Kidney (tissue), 14 donors: ENCODE results near the gene KLK12. TPM values are rescaled to one million over a fixed set of nuclear protein-coding genes. Genes with fewer than 3 reads are reported as not detected.

ENCODE experiments used
- DNase-seq, 5 donors: peaks; one replicate each; pipeline ENCODE4 v3.0.0-alpha.2; 2013 to 2020
- FAIRE-seq: peaks from 2 replicates; lab custom pipeline; 2012; peaks lifted over from hg19 to GRCh38; lab: Jason Lieb, UNC
- H3K27ac ChIP-seq, 2 donors: one replicate each; pipeline ENCODE4 v1.7.0; 2013; ENCODE audit warnings: low read depth in 2 of 2, low read length in 2 of 2, inconsistent platforms in 1 of 2
- H3K27me3 ChIP-seq: one replicate; pipeline ENCODE4 v1.7.1; 2013; ENCODE audit warnings: low read length, inconsistent platforms; ENCODE audit not compliant: control insufficient read depth, insufficient read depth
- H3K36me3 ChIP-seq, 3 donors: one replicate each; pipeline versions ENCODE4 v1.7.0 to v1.7.1; 2013; ENCODE audit warnings: low read length in 3 of 3, control low read depth in 1 of 3, inconsistent platforms in 1 of 3; ENCODE audit not compliant: insufficient read depth in 3 of 3, control insufficient read depth in 2 of 3
- H3K4me1 ChIP-seq, 3 donors: one replicate each; pipeline versions ENCODE4 v1.7.0 to v1.7.1; 2013; ENCODE audit warnings: low read length in 3 of 3, inconsistent platforms in 1 of 3, low read depth in 1 of 3; ENCODE audit not compliant: control insufficient read depth in 2 of 3, insufficient read depth in 2 of 3
- H3K4me3 ChIP-seq, 3 donors: one replicate each; pipeline versions ENCODE4 v1.7.0 to v1.8.1; 2013; ENCODE audit warnings: low read length in 3 of 3, control low read depth in 1 of 3, inconsistent platforms in 1 of 3
- H3K9ac ChIP-seq, 3 donors: one replicate each; pipeline versions ENCODE4 v1.7.0 to v1.7.1; 2013; ENCODE audit warnings: low read length in 3 of 3, control low read depth in 1 of 3, inconsistent platforms in 1 of 3
- H3K9me3 ChIP-seq, 3 donors: one replicate each; pipeline versions ENCODE4 v1.7.0 to v1.7.1; 2013; ENCODE audit warnings: low read length in 3 of 3, control low read depth in 1 of 3, inconsistent platforms in 1 of 3; ENCODE audit not compliant: control insufficient read depth in 2 of 3, insufficient read depth in 1 of 3
- intact Hi-C: fragments of 100-400 bp; cut with DNase I; formaldehyde crosslinking; loops from one replicate; pipeline ENCODE4 v1.11.1; 2022
- polyA plus RNA-seq: library from polyadenylated mRNA; stranded (reverse); fragments of 350-450 nt; fragmentation: Illumina TruSeq; extraction: RNeasy Lipid Tissue Mini Kit (QIAGEN cat#74804); gene quantifications from one replicate; pipeline ENCODE4 v1.2.3, GENCODE V29; 2014; ENCODE audit warnings: low read depth, low replicate concordance; ENCODE audit not compliant: insufficient read depth
- total RNA-seq: library from RNA; stranded (reverse); fragmentation: NEBNext Ultra II Directional; extraction: Animal tissue kit (Norgen Biotek cat#: 25700); gene quantifications from one replicate; pipeline ENCODE4 v1.2.1, GENCODE V29; 2021
- TF ChIP-seq, protein P1 (sequence below): IDR thresholded peaks from 3 replicates; pipeline ENCODE4 v1.5.1; 2012; ENCODE audit warnings: mild to moderate bottlenecking, moderate library complexity, borderline replicate concordance; ENCODE audit not compliant: insufficient read depth; ENCODE audit errors: extremely low read depth
- donor health status: control.
- donor health status: control.
- donor health status: control.
- donor health status: control.
- donor health status: control.
- donor health status: DM: yes; HTN: yes; CAD: no.
- donor health status: Normal renal cell carcinoma (clear cell type).

The KLK12 gene
- total and polyA plus RNA-seq, 2 donors from 2014 or later = not detected

DNA sequence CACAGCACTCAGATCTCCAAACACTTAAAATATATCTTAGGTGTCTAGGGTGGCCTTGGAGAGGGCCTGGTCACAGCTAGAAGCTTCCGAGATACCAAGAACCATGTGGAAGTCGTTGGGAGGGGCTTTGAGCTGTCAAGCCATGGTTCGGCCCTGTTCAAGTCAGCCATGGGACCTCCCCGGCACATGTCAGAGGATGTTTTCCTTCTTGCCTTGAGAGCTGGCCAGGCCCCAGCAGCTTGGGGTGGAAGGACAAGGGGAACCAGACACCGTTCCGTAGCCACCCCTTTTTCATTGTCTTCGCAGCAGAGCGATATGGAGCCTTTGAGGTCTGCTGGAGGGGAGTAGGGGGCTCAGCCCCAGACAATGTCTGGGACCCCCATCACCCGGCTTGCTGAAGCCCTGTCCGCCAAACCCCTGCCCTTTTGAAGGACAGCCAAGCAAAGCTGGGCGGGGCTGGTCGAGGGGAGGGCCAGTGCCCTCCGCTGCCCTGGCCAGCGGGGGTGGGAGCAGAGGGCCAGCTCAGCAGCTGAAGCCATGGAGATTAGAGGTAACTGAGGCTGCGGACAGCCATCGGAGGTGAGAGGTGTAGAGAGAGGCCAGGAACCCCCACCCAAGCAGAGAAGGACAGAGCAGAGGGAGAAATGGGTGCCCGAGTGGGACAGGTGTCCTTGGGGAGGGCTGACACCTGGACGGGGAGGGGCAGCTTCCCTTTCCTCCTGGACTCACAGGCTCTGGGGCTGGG lies 8.8 kb downstream of the KLK12 start:
- Histone ChIP-seq H3K9ac (no peak overlapping the region), H3K27me3 (no peaks in the 10 kb centered on the region), H3K4me3 (no peak overlapping the region), H3K27ac (no peak overlapping the region), H3K4me1 (no peaks in the 10 kb centered on the region), H3K9me3 (no peaks in the 10 kb centered on the region), H3K36me3 (no peaks in the 10 kb centered on the region)
- intact Hi-C loops = no loop called here
- TF ChIP-seq, protein P1, sequence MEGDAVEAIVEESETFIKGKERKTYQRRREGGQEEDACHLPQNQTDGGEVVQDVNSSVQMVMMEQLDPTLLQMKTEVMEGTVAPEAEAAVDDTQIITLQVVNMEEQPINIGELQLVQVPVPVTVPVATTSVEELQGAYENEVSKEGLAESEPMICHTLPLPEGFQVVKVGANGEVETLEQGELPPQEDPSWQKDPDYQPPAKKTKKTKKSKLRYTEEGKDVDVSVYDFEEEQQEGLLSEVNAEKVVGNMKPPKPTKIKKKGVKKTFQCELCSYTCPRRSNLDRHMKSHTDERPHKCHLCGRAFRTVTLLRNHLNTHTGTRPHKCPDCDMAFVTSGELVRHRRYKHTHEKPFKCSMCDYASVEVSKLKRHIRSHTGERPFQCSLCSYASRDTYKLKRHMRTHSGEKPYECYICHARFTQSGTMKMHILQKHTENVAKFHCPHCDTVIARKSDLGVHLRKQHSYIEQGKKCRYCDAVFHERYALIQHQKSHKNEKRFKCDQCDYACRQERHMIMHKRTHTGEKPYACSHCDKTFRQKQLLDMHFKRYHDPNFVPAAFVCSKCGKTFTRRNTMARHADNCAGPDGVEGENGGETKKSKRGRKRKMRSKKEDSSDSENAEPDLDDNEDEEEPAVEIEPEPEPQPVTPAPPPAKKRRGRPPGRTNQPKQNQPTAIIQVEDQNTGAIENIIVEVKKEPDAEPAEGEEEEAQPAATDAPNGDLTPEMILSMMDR = no peak
- FAIRE-seq (no peak), DNase-seq (peak in 1 of 5 donors; percentile 61)

DNA sequence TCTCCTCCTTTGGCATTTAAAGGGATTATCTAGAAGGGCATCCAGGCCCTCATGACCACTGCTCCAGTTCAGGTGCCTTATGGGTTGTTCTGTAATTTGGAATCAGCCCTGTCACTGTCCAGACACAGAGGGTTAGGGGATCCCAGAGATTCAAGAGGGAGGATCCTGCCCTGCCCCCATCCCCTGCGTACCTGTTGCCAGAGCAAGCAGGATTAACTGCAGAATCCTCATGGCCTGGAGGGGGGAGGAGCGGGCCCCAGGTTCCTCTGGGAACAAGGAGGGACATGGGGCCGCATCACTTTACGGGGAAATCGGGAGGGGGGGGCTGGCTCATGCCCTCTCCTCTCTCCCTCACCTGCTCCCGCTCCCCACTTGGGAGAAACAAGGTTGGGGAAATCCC lies 9.4 kb downstream of the KLK12 start:
- no peak overlapping the region for H3K27ac ChIP-seq
- DNase-seq = no peak
- H3K27me3 ChIP-seq = no peaks in the 10 kb centered on the region
- no peak overlapping the region for H3K9ac ChIP-seq
- no peaks in the 10 kb centered on the region for H3K4me1 ChIP-seq
- H3K36me3 ChIP-seq = no peaks in the 10 kb centered on the region
- H3K9me3 ChIP-seq = no peaks in the 10 kb centered on the region
- no peak overlapping the region for H3K4me3 ChIP-seq
- TF ChIP-seq, protein P1 = no peak
- FAIRE-seq = no peak
- intact Hi-C loops = no loop called here

DNA sequence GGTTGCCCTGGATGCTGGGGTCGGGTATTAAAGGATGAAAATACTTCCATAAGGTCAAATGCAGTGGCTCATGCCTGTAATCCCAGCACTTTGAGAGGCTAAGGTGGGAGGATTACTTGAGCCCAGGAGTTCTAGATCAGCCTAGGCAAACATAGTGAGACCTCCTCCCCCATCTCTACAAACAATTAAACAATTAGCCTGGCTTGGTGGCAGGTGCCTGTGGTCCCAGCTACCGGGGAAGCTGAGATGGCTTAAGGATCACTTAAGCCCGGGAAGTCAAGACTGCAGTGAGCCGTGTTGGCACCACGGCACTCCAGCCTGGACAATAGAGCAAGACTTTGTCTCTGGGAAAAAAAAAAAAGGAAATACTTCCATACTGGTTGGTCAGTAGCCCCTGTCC lies 9.9 kb downstream of the KLK12 start:
- TF ChIP-seq, protein P1 = no peak
- no peaks in the 10 kb centered on the region for H3K36me3 ChIP-seq
- no peaks in the 10 kb centered on the region for H3K9me3 ChIP-seq
- DNase-seq (no peak), FAIRE-seq (no peak)
- H3K4me3 ChIP-seq = no peak overlapping the region
- H3K27ac ChIP-seq = no peak overlapping the region
- H3K27me3 ChIP-seq = no peaks in the 10 kb centered on the region
- intact Hi-C loops = no loop called here
- H3K9ac ChIP-seq = no peak overlapping the region
- H3K4me1 ChIP-seq = no peaks in the 10 kb centered on the region
